K562 (cell line): ENCODE results near the gene CRYBB1.

Experiments
- BHLHE40 ChIP-seq: IDR thresholded peaks from 2 replicates; pipeline ENCODE4 v1.6.1; 2011; ENCODE audit warnings: low read length, improper control_type of control experiment
- CEBPB ChIP-seq: fragments of 450-650 bp; IDR thresholded peaks from 2 replicates; pipeline ENCODE4 v1.6.1; 2016; ENCODE audit warnings: missing genetic modification characterization, missing compliant biosample characterization
- ETV6 ChIP-seq, 3 experiments: fragments of 150-350 bp in 1 of 3; sonication (generic) in 1 of 3; formaldehyde crosslinking in 1 of 3; IDR thresholded peaks; 2 replicates each; pipeline versions ENCODE4 v1.6.1 to v1.8.0; 2014 to 2022; ENCODE audit warnings: borderline replicate concordance in 2 of 3, low read depth in 2 of 3, antibody characterized with exemption in 1 of 3, low read length in 1 of 3, mild to moderate bottlenecking in 1 of 3, missing genetic modification reagents in 1 of 3
- EZH2 ChIP-seq: IDR thresholded peaks from 2 replicates; pipeline ENCODE4 v1.6.1; 2012; ENCODE audit warnings: low read depth, mild to moderate bottlenecking, inconsistent platforms, low read length, borderline replicate concordance
- MEIS2 ChIP-seq: fragments of 450-650 bp; IDR thresholded peaks from 2 replicates; pipeline ENCODE4 v1.6.1; 2014; ENCODE audit warnings: mild to moderate bottlenecking; ENCODE audit not compliant: partially characterized antibody
- NFYB ChIP-seq: IDR thresholded peaks from 2 replicates; pipeline ENCODE4 v1.6.1; 2011; ENCODE audit warnings: mild to moderate bottlenecking, moderate library complexity; ENCODE audit not compliant: insufficient read length; ENCODE audit errors: extremely low read depth
- PHB2 ChIP-seq: fragments of 450-650 bp; IDR thresholded peaks from 2 replicates; pipeline ENCODE4 v1.6.1; 2017; ENCODE audit warnings: low read depth
- PHF8 ChIP-seq: fragments of 200-600 bp; sonication (generic); IDR thresholded peaks from 2 replicates; pipeline ENCODE4 v1.6.1; 2012; ENCODE audit warnings: mixed run types, mild to moderate bottlenecking, inconsistent platforms, low read length, moderate library complexity, borderline replicate concordance
- POLR2AphosphoS5 ChIP-seq: IDR thresholded peaks from 2 replicates; pipeline ENCODE4 v1.6.1; 2011; ENCODE audit warnings: mild to moderate bottlenecking, low read depth, low read length, moderate library complexity; ENCODE audit not compliant: control insufficient read depth, insufficient read depth
- RCOR1 ChIP-seq, 2 experiments: IDR thresholded peaks; 2 replicates each; pipeline ENCODE4 v1.6.1; 2012; ENCODE audit warnings: low read depth in 2 of 2, low read length in 2 of 2, borderline replicate concordance in 1 of 2, improper control_type of control experiment in 1 of 2
- ZC3H11A ChIP-seq: IDR thresholded peaks from 2 replicates; pipeline ENCODE4 v1.6.1; 2012; ENCODE audit warnings: low read depth, low read length, improper control_type of control experiment
- ZNF507 ChIP-seq: conservative IDR thresholded peaks from 2 replicates; pipeline ENCODE4 v1.6.1; 2017; ENCODE audit warnings: missing genetic modification characterization, missing compliant biosample characterization

- TF ChIP-seq MEIS2 (no peak), BHLHE40 (no peak), CEBPB (tag) (no peak), PHB2 (no peak), PHF8 (no peak), ZC3H11A (no peak), NFYB (no peak), EZH2 (no peak), RCOR1 (IDR thresholded peaks at IDR 0.05; ENCODE audit: borderline replicate concordance in 1 of 2, low read depth in 2 of 2, low read length in 2 of 2) (no peak), POLR2AphosphoS5 (no peak), ETV6 (IDR thresholded peaks at IDR 0.05; ENCODE audit: borderline replicate concordance in 1 of 2, low read depth in 2 of 2, low read length in 1 of 2) (no peak), ETV6 (CRISPR knock-in tag; IDR thresholded peaks at IDR 0.05; ENCODE audit: borderline replicate concordance) (no peak), ZNF507 (tag) (no peak)
Observed at GRCh38 chr22:26604368-26604767, 13.5 kb downstream of the CRYBB1 start.
